IMR-90 (cell line): ENCODE measurements around the gene SCGB1C2. TPM values are rescaled to one million over a fixed set of nuclear protein-coding genes. Genes with fewer than 3 reads are reported as not detected.
"Not testable (repeated sequence)": the region's sequence is repeated elsewhere in the genome, so short reads cannot be mapped to it uniquely, and the experiment has no call there.

Experiments
- ATAC-seq: fragments of 200-7000 bp; cut with Tn5 transposase; 2 replicates; pipeline ENCODE4 v1.9.1; 2020; ENCODE audit warnings: low read depth, mild to moderate bottlenecking, moderate library complexity
- BruUV-seq: library from RNA; stranded (reverse); fragments of 400-500 nt; replicated peaks from 2 replicates; lab custom pipeline; 2021; lab: Mats Ljungman, UMichigan
- CTCF ChIA-PET: fragments of 300-600 bp; formaldehyde crosslinking; extraction: SDS; loops from one replicate; lab custom pipeline; 2021; ENCODE audit warnings: antibody characterized with exemption; lab: Yijun Ruan, JAX
- POLR2A ChIA-PET: fragments of 300-600 bp; sonication (Branson Sonifier 250); formaldehyde crosslinking; loops from one replicate; lab custom pipeline; 2022; ENCODE audit warnings: antibody characterized with exemption; ENCODE audit not compliant: unreplicated experiment; lab: Charles Lee
- DNase-seq: peaks from one replicate; pipeline ENCODE4 v3.0.0; 2013
- H2AFZ ChIP-seq: replicated peaks from 2 replicates; pipeline ENCODE3; 2013; ENCODE audit warnings: low read length, mild to moderate bottlenecking; ENCODE audit not compliant: poor library complexity
- H2AK5ac ChIP-seq: 2 replicates; pipeline ENCODE4 v1.6.1; 2013; ENCODE audit warnings: low read depth, low read length, inconsistent platforms
- H2AK9ac ChIP-seq: replicated peaks from 2 replicates; pipeline ENCODE3; 2013; ENCODE audit warnings: mild to moderate bottlenecking, low read depth, low read length, moderate library complexity; ENCODE audit not compliant: poor library complexity
- H2BK120ac ChIP-seq: 2 replicates; pipeline ENCODE4 v1.6.1; 2013; ENCODE audit warnings: low read depth, low read length, inconsistent platforms
- H2BK15ac ChIP-seq: 3 replicates; pipeline ENCODE4 v1.6.1; 2013; ENCODE audit warnings: low read depth, low read length, inconsistent platforms
- H2BK20ac ChIP-seq: 2 replicates; pipeline ENCODE4 v1.6.1; 2013; ENCODE audit warnings: low read depth, mild to moderate bottlenecking, inconsistent platforms, low read length, moderate library complexity
- H2BK5ac ChIP-seq: 2 replicates; pipeline ENCODE4 v1.6.1; 2013; ENCODE audit warnings: mild to moderate bottlenecking, low read depth, low read length, inconsistent platforms; ENCODE audit not compliant: poor library complexity, severe bottlenecking
- H3K14ac ChIP-seq: replicated peaks from 2 replicates; pipeline ENCODE4 v1.6.1; 2013; ENCODE audit warnings: low read depth, low read length, inconsistent platforms
- H3K18ac ChIP-seq: 2 replicates; pipeline ENCODE4 v1.6.1; 2013; ENCODE audit warnings: low read depth, low read length, control low read depth
- H3K23ac ChIP-seq: 2 replicates; pipeline ENCODE4 v1.6.1; 2013; ENCODE audit warnings: low read depth, low read length, inconsistent platforms
- H3K27ac ChIP-seq: 2 replicates; pipeline ENCODE4 v1.5.1; 2013; ENCODE audit warnings: mild to moderate bottlenecking, control low read depth, low read length; ENCODE audit not compliant: insufficient read depth
- H3K27me3 ChIP-seq: 2 replicates; pipeline ENCODE4 v1.6.1; 2013; ENCODE audit warnings: low read length; ENCODE audit not compliant: control insufficient read depth, insufficient read depth
- H3K36me3 ChIP-seq: 2 replicates; pipeline ENCODE4 v1.6.1; 2013; ENCODE audit warnings: low read length, mixed read lengths; ENCODE audit not compliant: control insufficient read depth, insufficient read depth
- H3K4ac ChIP-seq: 2 replicates; pipeline ENCODE4 v1.6.1; 2013; ENCODE audit warnings: low read depth, low read length, inconsistent platforms
- H3K4me1 ChIP-seq: 2 replicates; pipeline ENCODE4 v1.6.1; 2013; ENCODE audit warnings: low read length, mixed read lengths; ENCODE audit not compliant: control insufficient read depth, insufficient read depth
- H3K4me2 ChIP-seq: 2 replicates; pipeline ENCODE4 v1.6.1; 2013; ENCODE audit warnings: low read depth, mild to moderate bottlenecking, control low read depth, low read length, moderate library complexity
- H3K4me3 ChIP-seq: 2 replicates; pipeline ENCODE4 v1.5.1; 2013; ENCODE audit warnings: low read depth, mild to moderate bottlenecking, control low read depth, low read length, moderate library complexity; ENCODE audit not compliant: insufficient read depth
- H3K56ac ChIP-seq: 2 replicates; pipeline ENCODE4 v1.6.1; 2013; ENCODE audit warnings: low read length, inconsistent platforms; ENCODE audit not compliant: insufficient read depth; ENCODE audit errors: extremely low read depth
- H3K79me1 ChIP-seq, 2 experiments: 2 replicates each; pipeline ENCODE4 v1.6.1; 2013; ENCODE audit warnings: low read length in 2 of 2, inconsistent platforms in 1 of 2, low read depth in 1 of 2
- H3K9ac ChIP-seq: 2 replicates; pipeline ENCODE4 v1.6.1; 2013; ENCODE audit warnings: low read depth, low read length, control low read depth
- H3K9me1 ChIP-seq: 2 replicates; pipeline ENCODE4 v1.6.1; 2013; ENCODE audit warnings: low read length, inconsistent platforms; ENCODE audit not compliant: insufficient read depth
- H3K9me3 ChIP-seq: 2 replicates; pipeline ENCODE4 v1.6.1; 2013; ENCODE audit warnings: low read length; ENCODE audit not compliant: control insufficient read depth, insufficient read depth
- H4K20me1 ChIP-seq: 2 replicates; pipeline ENCODE4 v1.6.1; 2013; ENCODE audit warnings: low read length, inconsistent platforms; ENCODE audit not compliant: insufficient read depth
- H4K5ac ChIP-seq: 2 replicates; pipeline ENCODE4 v1.6.1; 2013; ENCODE audit warnings: mild to moderate bottlenecking, low read depth, low read length, control low read depth
- H4K8ac ChIP-seq, 2 experiments: 2 replicates each; pipeline ENCODE4 v1.6.1; 2013; ENCODE audit warnings: low read depth in 2 of 2, low read length in 2 of 2, control low read depth in 1 of 2, inconsistent platforms in 1 of 2
- H4K91ac ChIP-seq: 2 replicates; pipeline ENCODE4 v1.6.1; 2013; ENCODE audit warnings: low read depth, low read length, inconsistent platforms; ENCODE audit not compliant: insufficient read depth
- WGBS, 2 experiments: methylation state at CpG; one replicate each; pipeline versions ENCODE4 v1.1.5 to v1.1.7; 2013; ENCODE audit warnings: missing lambda C conversion rate in 2 of 2; ENCODE audit not compliant: insufficient read length in 1 of 2; ENCODE audit errors: extremely low coverage in 2 of 2; 5-methylcytosine and 5-hydroxymethylcytosine counted together
- dilution Hi-C: fragments of 300-500 bp; cut with HindIII; formaldehyde crosslinking; loops from one replicate; pipeline ENCODE4 v1.14.3; 2018; ENCODE audit warnings: low sequenced_read_pairs; ENCODE audit not compliant: unreplicated experiment
- in situ Hi-C: fragments of 300-500 bp; cut with MboI; formaldehyde crosslinking; loops from 3 replicates; pipeline ENCODE4 v1.14.3; 2019; ENCODE audit warnings: low sequenced_read_pairs, inconsistent platforms, mixed read lengths
- intact Hi-C: fragments of 100-400 bp; cut with micrococcal nuclease; formaldehyde crosslinking; loops from 2 replicates; pipeline ENCODE4 v1.10.0; 2022
- polyA plus RNA-seq, 3 experiments: library from polyadenylated mRNA; depleted of rRNA; stranded (reverse); fragments of >200 nt; gene quantifications; 2 replicates each; pipeline ENCODE4 v1.2.3, GENCODE V29; 2012; ENCODE audit warnings: low replicate concordance in 1 of 3
- total RNA-seq: library from RNA; depleted of rRNA; stranded (reverse); fragments of >200 nt; gene quantifications from 2 replicates; pipeline ENCODE4 v1.2.3, GENCODE V29; 2012

Gene SCGB1C2
- total and polyA plus RNA-seq, 2 of the 4 experiments (the other 2 are of a cell fraction), result not detected

DNA sequence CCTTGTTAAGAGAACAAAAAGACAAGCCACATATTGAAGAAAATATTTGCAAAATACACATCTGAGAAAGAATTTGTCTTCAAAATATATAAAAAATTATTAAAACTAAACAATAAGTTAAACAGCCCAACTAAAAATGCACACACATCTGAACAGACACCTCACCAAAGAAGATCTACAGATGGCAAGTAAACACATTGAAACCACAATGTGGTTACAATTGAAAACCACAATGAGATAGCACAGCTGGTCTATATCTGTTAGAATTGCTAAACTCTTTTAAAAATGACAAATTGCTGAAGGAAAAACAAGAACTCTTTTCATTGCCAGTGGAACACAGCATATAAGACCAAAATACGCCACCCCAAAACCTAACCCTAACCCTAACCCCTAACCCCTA, 1.5 kb upstream of the SCGB1C2 start:
- no CpG with 5 or more reads among the region's 1 CpG for WGBS, 2 experiments

More for the DNA sequence above, 1.5 kb upstream of the SCGB1C2 start:
- H4K20me1 ChIP-seq, H2BK120ac ChIP-seq, H2BK20ac ChIP-seq, H3K9me1 ChIP-seq, H4K8ac ChIP-seq, H2AK5ac ChIP-seq, H3K56ac ChIP-seq, H2AK9ac ChIP-seq, in situ Hi-C loops, BruUV-seq, POLR2A ChIA-PET, dilution Hi-C loops, H3K18ac ChIP-seq, H3K14ac ChIP-seq, H2BK15ac ChIP-seq, CTCF ChIA-PET, H3K27me3 ChIP-seq, H3K23ac ChIP-seq, ATAC-seq, H2AFZ ChIP-seq, H3K36me3 ChIP-seq, H4K5ac ChIP-seq, H3K4me1 ChIP-seq, H3K79me1 ChIP-seq, H2BK5ac ChIP-seq, H3K4me2 ChIP-seq, H3K4ac ChIP-seq, H3K9me3 ChIP-seq, DNase-seq, H3K4me3 ChIP-seq, intact Hi-C loops, H3K27ac ChIP-seq, H3K9ac ChIP-seq, H4K91ac ChIP-seq: not testable (repeated sequence)
